Measurements from ENCODE around the gene GOLGA5.
A peak's percentile ranks its signal among the peaks of the same experiment; 100 is the strongest.
"Not testable (repeated sequence)": the region's sequence is repeated elsewhere in the genome, so short reads cannot be mapped to it uniquely, and the experiment has no call there.

The GOLGA5 gene

GRCh38 chr14:92793709-92794546 is at the start of gene GOLGA5:
GOLGA5 (plus strand) TSS chr14:92794305; CDS start chr14:92797438, 3,133 bp downstream.
- peak; percentile 96 for DNase-seq (ENCODE audit: low read depth, low spot score)

DNA sequence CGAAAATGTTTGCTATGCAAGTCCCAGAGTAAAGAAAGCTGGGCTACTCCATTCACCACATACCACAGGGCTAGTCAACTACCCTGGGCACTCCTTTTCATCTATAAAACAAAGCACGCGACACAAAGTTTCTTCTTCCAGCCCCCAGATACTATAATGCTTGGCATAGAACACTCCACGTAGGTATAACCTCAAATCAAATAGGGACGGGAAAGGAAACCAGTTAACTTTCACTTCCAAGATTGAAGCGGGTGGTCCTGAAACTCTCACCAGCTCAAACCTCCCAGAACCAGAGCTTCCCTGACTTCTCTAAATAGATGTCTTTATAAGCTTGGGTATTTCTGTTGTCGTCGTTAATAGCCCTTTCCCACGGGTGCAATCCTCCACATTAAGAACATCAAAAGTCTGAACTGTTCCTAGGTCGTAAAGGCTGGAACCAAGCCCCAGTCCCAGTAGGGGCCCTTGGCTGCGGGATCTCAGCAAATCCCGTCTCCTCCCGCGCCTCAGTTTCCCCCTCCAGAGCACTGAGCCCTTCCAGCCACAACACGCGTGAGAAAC is 46.3 kb upstream of the GOLGA5 start:
- DNase-seq (ENCODE audit: low read depth, low spot score): no peak

DNA sequence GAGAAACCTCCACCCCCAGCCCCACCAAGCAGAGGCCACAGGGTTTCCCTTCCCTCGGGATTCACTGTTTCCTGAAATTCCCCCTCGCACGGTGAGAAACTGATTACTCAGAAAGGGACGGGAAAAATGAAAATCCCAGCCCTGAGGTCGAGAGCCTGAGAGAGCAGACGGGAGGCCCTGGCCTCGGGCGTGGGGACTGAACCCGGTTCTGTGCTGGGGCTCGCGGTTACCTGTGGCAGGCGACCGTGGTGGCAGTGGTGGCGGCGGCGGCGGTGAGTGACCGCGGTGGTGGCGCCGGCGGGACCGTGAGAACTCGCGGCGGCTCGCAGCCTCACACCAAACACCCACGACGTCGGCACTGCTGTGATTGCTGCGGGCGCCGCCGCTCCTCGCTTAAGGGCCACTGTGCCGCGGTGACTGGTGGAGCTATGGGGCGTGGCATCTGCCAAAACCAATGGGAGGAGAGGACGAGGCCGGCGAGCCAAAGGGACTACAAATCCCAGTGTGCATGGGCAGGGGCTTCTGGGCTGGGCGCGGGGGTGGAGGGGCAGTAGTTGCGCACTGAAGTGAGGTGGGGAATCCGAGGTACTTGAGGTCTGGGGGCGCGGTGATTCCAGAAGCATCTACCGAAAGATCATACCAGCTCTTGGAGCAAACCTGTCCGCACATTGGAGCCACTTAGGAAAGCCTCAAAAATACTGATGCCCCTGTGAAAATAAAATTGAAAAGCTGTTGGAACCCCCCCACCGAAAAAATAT is 45.7 kb upstream of the GOLGA5 start, which contains the start of gene LGMN:
TSS of gene LGMN (minus strand) at position 369 of the 758 bp plus-strand sequence. CDS start 15,841 bp downstream, outside the sequence.
- peak; percentile 64 for DNase-seq (ENCODE audit: low read depth, low spot score)

DNA sequence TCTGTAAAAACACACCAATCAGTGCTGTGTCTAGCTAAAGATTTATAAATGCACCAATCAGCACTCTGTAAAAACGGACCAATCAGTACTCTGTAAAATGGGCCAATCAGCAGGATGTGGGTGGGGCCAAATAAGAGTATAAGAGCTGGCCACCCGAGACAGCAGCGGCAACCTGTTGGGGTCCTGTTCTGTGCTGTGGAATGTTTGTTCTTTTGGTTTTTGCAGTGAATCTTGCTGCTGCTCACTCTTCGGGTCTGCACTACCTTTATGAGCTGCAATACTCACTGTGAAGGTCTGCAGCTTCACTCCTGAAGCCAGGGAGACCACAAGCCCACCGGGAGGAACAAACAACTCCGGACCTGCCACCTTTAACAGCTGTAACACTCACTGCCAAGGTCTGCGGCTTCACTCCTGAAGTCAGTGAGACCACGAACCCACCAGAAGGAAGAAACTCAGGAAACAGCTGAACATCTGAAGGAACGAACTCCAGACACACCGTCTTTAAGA is 43.8 kb upstream of the GOLGA5 start:
- DNase-seq (ENCODE audit: low read depth, low spot score): not testable (repeated sequence)

DNA sequence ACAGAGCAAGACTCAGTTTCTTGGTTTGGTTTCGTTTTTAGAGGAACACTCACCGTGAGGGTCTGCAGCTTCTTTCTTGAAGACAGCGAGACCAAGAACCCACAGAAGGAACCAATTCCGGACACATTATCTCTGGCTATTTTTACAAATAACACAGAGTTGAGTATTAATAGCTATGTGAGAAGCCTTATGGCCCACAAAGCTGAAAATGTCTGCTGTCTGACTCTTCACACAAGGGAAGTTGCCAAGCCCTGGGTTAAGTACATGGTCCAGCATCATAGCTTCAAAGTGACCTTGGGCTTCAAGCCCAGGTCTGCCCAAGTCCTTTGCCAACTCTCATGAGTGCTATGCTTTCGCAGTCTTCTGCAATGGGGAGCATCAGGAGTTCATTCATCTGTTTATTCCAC is 43.1 kb upstream of the GOLGA5 start:
- DNase-seq (ENCODE audit: low read depth, low spot score): no peak

DNA sequence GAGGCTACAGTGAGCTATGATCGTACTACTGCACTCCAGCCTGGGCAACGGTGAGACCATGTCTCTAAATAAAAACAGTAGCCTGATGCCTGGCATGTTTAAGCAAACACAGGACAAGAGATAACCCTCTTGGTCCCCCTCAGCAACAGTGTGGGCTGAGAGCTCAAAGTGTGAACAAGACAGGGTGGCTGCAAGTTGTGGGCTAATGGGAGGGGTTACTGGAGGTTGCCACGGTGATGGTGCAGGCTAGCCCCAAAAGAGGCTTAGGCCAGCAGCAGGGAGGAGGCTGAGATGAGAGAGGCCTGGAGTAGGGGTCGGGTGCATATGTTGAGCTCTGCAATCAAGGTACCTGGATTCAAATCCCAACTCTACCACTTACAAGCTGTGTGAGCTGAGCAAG is 42.3 kb upstream of the GOLGA5 start:
- no peak for DNase-seq (ENCODE audit: low read depth, low spot score)

DNA sequence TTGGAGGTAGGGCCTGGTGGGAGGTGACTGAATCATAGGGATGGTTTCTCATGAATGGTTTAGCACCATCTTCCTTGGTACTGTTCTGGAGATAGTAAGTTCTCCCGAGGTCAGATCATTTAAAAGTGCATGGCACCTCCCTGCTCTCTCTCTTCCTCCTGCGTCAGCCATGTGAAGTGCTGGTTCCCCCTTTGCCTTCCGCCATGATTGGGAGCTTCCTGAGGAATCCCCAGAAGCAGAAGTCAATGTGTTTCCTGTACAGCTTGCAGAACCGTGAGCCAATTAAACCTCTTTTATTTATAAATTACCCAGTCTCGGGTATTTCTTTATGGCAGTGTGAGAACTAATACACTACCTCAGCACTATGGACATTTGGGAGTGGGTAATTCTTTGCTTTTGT is 40.9 kb upstream of the GOLGA5 start:
- no peak for DNase-seq (ENCODE audit: low read depth, low spot score)

DNA sequence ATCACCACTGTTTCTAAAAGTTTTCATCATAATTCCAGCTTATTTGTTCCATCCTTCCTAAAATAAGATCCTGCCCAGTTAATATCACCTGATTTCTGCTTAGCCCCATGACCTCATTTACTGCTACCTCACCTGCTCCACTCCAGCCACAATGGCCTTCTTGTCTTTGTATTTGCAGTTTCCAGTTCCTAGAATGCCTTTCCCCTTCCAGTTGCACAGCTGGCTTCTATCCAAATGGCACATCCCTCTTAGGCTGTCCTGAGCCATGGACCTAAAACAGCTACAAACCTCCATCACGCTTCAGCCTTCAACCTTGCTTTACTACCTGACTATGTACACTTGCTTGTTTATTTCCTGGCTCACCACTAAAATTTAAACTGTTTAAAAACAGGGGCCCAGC is 39.1 kb upstream of the GOLGA5 start:
- no peak for DNase-seq (ENCODE audit: low read depth, low spot score)

DNA sequence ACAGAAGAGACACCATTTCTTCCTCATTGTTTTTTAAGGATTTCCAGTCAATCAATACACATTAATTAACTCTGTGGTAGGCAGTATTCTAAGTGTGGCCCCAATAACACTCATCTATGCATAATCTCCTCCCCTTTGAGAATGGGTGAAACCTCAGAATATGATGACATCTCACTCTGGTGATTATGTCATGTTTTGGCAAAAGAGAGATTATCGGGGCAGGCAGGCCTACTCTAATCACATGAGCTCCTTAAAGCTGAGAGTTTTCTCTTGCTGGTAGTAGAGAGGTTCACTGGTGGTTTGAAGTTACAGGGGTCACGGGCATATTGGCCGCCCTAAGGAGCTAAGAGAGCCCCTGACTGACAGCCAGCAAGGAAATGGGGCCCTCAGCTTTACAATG is 38.6 kb upstream of the GOLGA5 start:
- no peak for DNase-seq (ENCODE audit: low read depth, low spot score)

DNA sequence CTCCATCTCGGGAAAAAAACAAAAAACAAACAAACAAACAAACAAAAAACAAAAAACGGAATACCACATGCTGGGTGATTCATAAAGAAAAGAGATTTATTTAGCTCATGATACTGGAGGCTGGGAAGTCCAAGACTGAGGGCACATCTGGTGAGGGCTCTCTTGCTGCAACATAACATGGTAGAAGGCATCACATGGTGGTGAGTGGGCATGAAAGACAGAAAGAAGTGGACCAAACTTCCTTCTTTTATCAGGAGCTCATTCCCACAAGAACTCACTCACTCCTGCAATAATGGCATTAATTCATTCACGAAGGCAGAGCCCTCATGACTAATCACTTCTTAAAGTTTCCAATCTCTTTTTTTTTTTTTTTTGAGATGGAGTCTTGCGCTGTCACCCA is 37.7 kb upstream of the GOLGA5 start:
- no peak for DNase-seq (ENCODE audit: low read depth, low spot score)

DNA sequence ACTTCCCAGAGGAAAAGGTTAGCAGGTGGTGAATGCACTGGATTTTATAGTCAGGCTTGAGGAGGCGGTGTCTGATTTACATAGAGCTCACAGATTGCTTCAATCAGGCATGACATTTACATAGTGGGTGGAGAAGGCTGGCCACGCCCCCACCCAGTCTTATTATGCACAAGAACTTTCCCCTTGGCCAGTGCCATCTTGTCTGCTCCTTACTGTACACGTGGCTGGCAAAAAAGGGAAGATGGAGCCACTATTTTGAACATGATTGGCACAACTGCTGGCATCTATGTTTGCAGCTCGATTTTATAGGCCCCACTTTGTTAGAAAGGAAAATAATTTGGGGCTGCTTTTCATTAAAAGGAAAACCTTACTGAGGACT is 34.8 kb upstream of the GOLGA5 start:
- DNase-seq (ENCODE audit: low read depth, low spot score): no peak

DNA sequence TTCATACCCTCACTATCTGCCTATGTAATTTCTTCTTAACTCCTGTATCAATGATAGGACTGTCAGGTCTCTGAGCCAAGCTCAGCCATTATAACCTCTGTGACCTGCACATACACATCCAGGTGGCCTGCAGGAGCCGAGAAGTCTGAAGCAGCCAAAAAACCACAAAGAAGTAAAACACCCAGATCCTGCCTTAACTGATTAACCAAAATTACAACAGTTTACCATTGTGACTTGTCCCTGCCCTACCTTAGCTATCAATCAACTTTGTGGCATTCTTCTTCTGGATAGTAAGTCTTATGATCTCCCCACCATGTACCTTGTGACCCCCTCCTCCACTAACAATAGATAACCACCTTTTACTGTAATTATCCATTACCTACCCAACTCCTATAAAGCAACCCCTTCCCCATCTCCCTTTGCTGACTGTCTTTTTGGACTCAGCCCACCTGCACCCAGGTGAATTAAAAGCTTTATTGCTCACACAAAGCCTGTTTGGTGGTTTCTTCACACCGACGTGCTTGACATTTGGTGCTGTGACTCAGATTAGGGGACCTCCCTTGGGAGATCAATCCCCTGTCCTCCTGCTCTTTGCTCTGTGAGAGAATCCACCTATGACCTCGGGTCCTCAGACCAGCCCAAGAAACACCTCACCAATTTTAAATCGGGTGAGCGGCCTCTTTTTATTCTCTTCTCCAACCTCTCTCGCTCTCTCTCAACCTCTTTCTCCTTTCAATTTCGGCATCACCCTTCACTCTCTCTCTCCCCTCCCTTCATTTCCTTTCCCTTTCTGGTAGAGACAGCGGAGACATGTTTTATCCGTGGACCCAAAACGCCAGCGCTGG is 34.2 kb upstream of the GOLGA5 start:
- no peak for DNase-seq (ENCODE audit: low read depth, low spot score)

DNA sequence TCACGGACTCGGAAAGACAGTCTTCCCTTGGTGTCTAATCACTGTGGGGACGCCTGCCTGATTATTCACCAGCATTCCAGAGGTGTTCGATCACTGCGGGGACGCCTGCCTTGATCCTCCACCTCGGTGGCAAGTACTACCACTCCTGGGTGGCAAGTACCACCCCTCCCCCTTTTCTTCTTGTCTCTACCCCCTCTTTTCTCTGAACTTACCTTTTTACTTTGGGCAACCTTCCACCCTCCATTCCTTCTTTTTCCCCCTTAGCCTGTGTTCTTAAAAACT is 33.6 kb upstream of the GOLGA5 start:
- DNase-seq (ENCODE audit: low read depth, low spot score): no peak

DNA sequence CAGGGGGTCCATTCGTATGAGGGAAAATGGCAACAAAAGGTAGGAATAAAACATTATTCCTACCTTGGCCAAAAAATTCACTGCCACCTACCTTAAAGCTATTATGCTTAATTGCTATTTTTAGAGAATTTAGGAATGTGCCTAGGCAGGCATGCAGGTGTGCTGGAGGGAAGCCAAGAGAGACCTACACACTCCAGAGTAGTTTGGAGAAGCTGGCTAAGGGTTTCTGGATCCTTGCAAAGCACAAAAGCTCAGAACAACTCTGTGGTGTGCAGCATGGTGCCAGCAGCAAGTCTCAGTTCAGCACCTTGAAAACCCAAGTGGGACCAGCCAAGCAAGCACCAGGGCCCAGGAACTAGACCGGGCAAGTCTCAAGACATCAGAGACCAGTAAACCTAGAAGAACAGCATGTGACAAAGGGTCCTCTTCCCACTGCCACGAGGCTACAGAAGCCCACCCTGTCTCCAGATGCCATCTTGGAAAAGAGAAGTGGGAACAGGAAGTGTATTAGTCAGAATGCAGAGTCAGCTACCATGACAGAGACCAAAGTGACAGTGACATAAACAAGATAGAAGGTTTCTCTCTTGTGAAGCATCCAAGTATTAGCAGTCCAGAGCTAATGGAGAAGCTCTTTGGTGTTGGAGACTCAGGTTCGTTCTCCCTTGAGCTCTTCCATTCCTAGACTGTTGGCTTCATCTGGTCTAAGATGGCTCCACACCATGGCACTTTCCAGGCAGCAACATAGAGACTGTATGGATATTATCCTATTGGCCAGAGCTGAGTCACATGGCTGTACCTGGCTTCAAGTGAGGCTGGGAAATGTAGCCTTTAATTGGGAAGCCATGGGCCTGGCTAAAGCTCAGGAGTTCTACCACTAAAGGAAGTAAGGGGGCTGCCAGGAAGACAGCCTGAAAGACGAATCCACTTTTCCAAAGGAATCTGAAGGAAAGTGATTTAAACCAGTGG is 30.2 kb upstream of the GOLGA5 start:
- not testable (repeated sequence) for DNase-seq (ENCODE audit: low read depth, low spot score)

DNA sequence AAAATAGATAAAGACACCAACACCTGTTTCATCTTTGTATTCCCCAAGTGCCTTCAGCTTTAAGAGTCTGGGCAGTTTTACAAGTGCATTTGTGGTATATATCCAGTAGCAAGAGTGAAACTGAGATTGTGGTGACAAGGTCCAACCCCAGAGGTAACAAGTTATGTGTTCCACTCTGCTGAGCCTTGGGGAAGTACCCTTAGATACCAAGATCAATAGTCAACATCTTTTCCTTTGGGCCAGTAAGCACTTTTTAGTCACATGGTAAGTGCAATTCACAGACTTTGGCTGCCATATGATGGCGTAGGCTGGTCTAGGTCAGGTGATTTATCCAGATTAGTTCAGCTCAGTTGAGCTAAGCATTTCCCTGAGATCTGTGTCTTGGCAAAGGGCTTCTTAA is 25.9 kb upstream of the GOLGA5 start:
- DNase-seq (ENCODE audit: low read depth, low spot score): not testable (repeated sequence)

GRCh38 chr14:92768795-92769194 is 25.3 kb upstream of the GOLGA5 start:
- no peak for DNase-seq (ENCODE audit: low read depth, low spot score)

- no peak for DNase-seq (ENCODE audit: low read depth, low spot score)
Observed at GRCh38 chr14:92770484-92770883, 23.6 kb upstream of the GOLGA5 start.

DNA sequence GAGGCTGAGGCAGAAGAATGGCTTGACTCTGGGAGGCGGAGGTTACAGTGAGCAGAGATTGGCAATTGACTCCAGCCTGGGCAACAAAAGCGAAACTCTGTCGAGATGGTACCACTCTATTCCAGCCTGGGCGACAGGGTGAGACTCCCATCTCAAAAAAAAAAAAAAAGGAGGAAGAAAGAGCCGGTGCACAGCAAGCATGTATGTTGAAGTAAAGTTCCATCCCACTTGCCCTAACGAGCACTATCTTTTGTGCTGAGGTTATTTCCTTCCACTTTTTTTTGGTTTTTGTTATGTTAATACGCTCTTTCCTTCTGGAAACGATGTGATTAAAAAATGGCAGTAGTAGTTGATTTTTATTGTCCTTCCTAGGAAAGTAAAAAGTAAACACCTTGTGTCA is 19.5 kb upstream of the GOLGA5 start:
- DNase-seq (ENCODE audit: low read depth, low spot score): no peak

GRCh38 chr14:92775292-92775691 is 18.8 kb upstream of the GOLGA5 start:
- DNase-seq (ENCODE audit: low read depth, low spot score): not testable (repeated sequence)

DNA sequence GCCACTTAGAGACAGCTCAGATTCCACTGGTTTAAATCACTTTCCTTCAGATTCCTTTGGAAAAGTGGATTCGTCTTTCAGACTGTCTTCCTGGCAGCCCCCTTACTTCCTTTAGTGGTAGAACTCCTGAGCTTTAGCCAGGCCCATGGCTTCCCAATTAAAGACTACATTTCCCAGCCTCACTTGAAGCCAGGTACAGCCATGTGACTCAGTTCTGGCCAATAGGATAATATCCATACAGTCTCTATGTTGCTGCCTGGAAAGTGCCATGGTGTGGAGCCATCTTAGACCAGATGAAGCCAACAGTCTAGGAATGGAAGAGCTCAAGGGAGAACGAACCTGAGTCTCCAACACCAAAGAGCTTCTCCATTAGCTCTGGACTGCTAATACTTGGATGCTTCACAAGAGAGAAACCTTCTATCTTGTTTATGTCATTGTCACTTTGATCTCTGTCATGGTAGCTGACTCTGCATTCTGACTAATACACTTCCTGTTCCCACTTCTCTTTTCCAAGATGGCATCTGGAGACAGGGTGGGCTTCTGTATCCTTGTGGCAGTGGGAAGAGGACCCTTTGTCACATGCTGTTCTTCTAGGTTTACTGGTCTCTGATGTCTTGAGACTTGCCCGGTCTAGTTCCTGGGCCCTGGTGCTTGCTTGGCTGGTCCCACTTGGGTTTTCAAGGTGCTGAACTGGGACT is 15.1 kb upstream of the GOLGA5 start:
- DNase-seq (ENCODE audit: low read depth, low spot score): not testable (repeated sequence)
